NCI-H345 treated with DMSO at 0.1 percent for 48 hours (cell line): Measurements from ENCODE around the gene RPUSD4.

ENCODE experiments used
- DNase-seq: peaks from one replicate; lab custom pipeline; 2025; ENCODE audit not compliant: unreplicated experiment; lab: John Stamatoyannopoulos, UW

The RPUSD4 gene

GRCh38 chr11:126185259-126186024 lies 26.0 kb downstream of the RPUSD4 start:
- no peak for DNase-seq

- DNase-seq = no peak
Observed at GRCh38 chr11:126182787-126183445, 28.5 kb downstream of the RPUSD4 start.

GRCh38 chr11:126181939-126182730 lies 29.3 kb downstream of the RPUSD4 start:
- DNase-seq = no peak

- DNase-seq = no peak
Observed at GRCh38 chr11:126176853-126177470, 34.5 kb downstream of the RPUSD4 start.

GRCh38 chr11:126175393-126175792 lies 36.1 kb downstream of the RPUSD4 start:
- no peak for DNase-seq

GRCh38 chr11:126174816-126175215 lies 36.6 kb downstream of the RPUSD4 start:
- DNase-seq = no peak

- no peak for DNase-seq
Observed at GRCh38 chr11:126173257-126173656, 38.2 kb downstream of the RPUSD4 start.

- no peak for DNase-seq
Observed at GRCh38 chr11:126172596-126173038, 38.8 kb downstream of the RPUSD4 start.

GRCh38 chr11:126169291-126169690 lies 42.2 kb downstream of the RPUSD4 start:
- DNase-seq = no peak

GRCh38 chr11:126167488-126167887 lies 44.0 kb downstream of the RPUSD4 start:
- DNase-seq = no peak

GRCh38 chr11:126166413-126166812 lies 45.0 kb downstream of the RPUSD4 start:
- DNase-seq = no peak

GRCh38 chr11:126165757-126166156 lies 45.7 kb downstream of the RPUSD4 start:
- no peak for DNase-seq

GRCh38 chr11:126165311-126165720 lies 46.1 kb downstream of the RPUSD4 start:
- no peak for DNase-seq

- DNase-seq = no peak
Observed at GRCh38 chr11:126164781-126165180, 46.7 kb downstream of the RPUSD4 start.

GRCh38 chr11:126163779-126164178 lies 47.7 kb downstream of the RPUSD4 start:
- no peak for DNase-seq

- no peak for DNase-seq
Observed at GRCh38 chr11:126163074-126163700, 48.3 kb downstream of the RPUSD4 start.

- no peak for DNase-seq
Observed at GRCh38 chr11:126162306-126163030, 49.0 kb downstream of the RPUSD4 start.

- no peak for DNase-seq
Observed at GRCh38 chr11:126161023-126161391, 50.4 kb downstream of the RPUSD4 start.

GRCh38 chr11:126160345-126161022 lies 51.0 kb downstream of the RPUSD4 start:
- DNase-seq = no peak
